HG02852 (cell line): ENCODE measurements around the gene TCF4.

ENCODE experiments used
- ATAC-seq: cut with Tn5 transposase; IDR thresholded peaks from one replicate; pipeline ENCODE4 v1.9.1; 2021; ENCODE audit warnings: mild to moderate bottlenecking, moderate library complexity; ENCODE audit not compliant: unreplicated experiment

TCF4 gene

DNA sequence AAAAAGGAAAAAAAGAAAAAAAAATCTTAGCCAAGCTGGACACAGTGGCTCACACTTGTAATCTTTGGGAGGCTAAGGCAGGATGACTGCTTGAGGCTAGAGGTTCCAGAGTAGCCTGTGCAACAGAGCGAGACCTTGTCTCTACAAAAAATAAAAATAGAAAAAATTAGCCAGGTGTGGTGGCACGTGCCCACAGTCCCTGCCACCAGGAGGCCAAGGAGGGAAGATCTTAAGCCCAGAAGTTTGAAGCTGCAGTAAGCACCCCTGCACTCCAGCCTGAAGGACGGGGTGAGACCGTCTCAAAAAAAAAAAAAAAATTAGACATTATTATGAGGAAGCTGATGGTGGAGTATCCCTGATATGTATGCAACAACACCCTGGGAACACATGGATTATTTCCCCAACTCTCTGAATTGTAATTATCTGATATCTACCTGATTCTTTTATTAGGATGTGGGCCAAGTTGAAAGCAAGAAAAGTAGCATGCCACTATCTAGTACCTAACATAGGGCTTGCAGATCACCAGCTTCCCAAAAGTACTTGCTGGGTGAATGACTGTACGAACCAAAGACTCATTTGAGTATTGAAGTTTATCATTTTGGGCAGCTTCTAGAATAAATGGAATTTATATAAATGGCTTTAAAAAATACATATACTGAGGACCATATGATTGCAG lies 140.9 kb downstream of the TCF4 start:
- ATAC-seq = no peak

DNA sequence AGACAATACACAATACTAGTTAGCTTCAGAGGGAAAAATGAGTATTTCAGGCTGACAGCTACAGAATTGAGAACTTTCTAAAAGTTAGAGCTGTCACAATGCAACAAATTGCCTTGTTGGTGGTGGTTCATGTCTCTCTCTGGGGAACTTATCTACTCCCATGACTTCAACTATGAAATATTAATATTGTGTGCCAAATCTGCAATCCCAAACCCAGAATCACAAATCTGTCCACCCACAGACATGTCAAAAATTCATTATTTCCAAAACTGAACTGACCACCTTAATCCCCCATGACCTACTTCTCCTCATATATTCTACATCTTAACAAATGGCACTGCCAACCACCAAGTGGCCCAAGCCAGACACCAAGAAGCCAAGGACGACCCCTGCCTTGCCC lies 143.5 kb downstream of the TCF4 start:
- no peak for ATAC-seq

DNA sequence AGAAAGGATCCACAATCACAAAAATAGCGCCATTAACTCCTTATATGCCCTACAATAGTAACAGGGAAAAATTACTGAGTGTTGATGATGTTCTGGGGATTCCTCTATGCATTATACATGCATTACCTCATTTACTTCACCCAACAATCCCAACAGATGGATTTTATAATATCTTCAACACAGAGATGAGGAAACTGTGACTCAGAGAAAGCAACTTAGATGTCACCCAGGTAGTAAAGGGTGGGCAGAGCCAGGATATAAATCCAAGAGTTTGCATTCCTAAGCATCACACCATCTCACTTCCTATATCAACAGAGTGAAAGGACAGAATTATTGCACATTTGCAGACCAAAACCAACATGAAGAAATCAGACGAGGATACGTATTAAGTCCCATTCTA lies 144.2 kb downstream of the TCF4 start:
- ATAC-seq = no peak

DNA sequence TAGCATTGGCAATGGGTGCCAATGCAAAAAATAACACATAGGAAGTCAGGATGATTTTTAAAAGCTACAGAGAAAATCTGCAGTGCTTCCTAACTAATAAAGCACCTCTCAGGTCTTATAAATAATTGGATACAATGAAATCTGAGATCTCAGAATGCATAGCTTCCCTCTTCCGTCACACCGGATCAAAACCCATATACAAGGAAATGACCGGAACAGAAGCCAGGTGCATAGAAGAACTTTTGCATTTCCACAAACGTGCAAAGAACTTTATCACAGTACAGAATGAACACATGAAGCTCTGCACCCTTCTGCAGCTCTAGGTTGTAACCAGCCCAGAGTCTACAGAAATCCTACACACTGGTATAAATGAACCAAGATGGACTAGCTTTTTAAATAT lies 145.4 kb downstream of the TCF4 start:
- ATAC-seq = no peak

DNA sequence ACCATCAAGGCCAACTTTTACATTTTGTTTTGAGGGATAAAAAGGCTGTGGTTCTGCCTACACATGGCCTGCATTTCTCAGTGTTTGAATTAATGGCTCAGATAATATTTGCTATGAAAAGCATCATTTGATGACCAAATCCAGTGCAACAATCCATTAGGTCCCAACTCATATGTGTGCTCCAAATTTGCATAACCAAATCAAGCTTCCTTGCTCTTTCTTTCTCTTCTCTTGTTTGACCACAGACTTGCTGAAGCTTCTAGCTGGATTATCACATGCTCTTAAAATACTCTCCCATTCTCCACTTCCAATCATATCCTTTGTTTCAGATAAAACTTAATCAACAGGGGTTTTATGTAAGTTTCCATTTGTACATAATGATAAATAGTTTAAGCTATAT lies 147.0 kb downstream of the TCF4 start:
- ATAC-seq = no peak

DNA sequence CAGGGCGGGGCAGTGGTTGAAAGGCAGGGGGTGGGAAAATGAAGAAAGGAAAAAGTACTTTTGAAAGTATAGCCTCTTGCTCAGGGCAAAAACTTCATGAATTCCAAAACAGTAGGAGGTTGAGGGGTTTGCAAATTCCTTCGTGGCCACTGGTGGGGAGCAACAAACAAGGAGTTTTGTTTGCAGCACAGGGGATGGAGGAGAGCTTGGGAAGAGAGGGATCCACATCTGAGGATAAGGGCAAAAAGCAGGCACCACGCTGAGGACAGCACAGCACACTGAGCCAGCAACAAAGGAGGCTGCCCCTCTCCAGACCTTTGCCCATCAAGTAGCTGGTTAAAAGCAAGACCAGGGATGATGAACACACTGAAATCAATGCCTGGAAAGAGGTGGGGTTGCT lies 148.9 kb downstream of the TCF4 start:
- ATAC-seq = no peak

DNA sequence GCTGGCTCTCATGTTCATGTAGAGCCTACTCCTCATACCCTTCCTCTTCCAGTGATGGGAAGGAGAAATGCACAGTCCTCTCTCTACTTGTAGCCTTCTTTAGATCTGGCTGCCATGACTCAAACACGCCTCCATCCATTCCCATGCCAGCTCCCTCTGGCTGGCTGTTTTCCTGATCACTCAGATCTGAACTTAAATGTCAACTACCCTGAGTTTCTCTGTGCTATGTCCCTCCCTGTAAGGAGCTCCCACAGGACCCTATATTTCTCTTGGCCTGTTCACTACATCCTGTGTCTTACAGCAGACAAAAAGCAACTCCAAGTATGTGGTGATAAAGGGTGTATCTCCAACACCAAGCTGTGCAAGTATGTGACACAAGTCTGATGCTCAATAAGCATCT lies 152.4 kb downstream of the TCF4 start:
- ATAC-seq = no peak

DNA sequence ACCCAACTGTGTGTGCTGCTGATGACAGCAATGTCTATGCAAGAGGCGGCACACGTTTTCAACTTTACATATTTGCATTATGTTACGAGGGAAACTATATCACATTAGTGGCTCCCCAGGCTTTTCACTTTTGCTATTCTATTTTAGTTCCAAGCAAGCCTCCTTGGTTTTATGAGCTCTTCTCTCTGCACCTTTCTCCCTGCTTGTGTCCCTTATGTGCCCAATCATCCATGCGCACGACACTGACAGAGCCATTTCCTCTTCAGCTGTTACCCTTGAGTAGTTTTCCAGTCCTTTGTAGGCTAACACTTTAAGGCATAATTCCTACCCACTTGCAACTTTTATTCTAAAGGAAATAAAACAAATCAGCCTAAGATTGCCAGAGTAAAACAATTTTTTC lies 154.3 kb downstream of the TCF4 start:
- no peak for ATAC-seq

DNA sequence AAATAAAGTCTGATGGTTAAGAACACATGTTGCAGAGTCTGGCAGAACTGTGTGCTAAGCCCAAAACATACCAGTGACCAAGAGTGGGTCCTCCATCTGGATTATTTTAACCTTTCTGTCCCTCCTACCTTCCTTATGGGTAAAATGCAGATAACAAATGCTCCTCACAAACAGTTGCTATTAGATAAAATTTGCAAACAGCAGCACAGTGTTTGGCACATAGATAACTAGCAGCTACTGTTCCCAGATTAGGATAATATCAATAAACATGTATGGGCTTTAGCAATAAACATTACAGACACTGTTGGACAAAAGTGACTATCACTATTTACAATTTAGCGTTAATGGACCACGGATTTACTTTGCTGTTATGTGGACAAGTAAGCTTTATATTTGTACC lies 154.9 kb downstream of the TCF4 start:
- no peak for ATAC-seq

DNA sequence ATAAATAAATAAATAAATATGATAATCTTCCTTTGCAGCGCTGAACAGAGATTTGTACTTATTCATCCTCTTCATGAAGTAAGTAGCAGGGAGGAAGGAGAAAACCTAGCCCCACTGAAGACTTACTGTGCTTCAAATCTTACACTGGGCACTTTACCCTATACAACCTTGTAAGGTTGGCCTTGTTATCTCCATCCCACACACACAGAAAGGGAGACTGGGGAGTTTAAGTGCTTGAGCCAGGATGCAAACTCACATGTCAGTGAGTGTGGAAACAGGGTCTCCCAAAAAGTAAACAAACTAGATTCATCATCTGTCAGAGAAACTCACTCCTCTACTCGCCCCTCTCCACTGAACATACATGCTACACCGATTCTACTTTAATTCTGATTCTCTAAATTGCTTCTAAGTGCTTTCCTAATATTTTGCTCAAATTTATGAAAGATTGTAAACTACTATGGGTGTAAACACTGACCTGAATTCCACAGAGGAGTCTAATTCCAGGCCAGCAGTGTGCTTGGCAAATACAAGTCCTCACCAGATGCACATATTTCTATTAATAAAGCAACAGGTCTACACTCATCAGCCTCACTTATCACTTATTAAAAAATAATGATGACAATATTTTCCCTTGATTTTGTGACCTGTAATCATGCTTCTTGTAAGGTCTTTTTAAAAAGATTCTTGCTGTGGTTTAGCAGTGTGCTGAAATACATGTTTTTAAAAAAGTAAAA lies 155.5 kb downstream of the TCF4 start:
- ATAC-seq = no peak

DNA sequence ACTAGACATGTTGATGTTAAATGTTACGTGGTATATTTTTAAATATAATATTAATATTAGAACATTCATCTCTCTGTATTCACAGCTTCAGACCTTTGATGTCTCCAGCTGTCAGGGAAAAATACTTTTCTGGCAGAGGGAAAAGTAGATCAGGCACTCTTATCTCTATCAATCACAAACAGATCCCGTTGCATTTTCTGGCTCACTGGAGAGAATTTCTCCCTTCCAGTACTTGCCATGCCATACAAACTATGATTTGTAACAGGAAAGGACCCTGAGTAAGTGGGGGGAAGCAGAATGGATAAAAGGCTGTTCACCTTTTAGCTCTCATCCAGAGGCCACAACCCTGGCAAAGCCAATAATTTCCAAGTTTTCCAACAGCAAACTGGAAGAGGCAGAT lies 158.0 kb downstream of the TCF4 start:
- ATAC-seq = no peak

DNA sequence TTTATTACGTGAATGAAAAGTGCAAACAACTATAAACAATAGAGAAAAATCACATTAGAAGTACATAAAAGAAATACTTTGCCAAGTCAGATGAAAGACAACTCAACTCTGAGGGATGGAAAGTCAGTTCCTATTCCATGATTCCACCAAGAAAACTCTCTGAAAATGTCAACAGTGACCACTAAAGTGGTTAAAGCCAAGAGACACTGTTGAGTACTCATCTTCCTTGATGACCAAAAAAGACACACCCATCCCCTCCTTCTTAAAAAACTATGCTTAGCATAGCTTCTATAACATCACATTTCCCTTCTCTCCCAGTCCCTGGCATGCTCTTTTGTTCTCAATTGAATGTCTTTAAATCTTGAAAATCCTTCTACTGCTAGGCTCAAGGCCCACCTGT lies 160.0 kb downstream of the TCF4 start:
- no peak for ATAC-seq

DNA sequence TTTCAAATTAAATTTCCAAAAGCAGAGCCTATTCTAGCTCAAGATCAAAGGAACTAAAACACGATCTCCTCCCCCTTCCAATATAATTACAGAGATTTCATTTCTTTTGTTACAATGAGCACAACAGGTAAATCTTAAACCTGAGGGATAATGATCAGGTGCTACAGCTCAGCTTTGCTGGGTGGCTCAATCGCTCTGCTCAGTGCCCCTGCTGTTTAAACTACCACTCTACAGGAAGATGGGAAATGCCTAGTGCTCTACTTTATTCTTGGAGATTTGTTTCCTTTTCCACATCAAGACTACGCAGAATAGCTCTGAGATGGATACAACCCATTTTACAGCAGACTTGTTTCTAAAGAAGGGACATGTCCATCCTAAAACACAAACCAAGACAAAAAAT lies 162.3 kb downstream of the TCF4 start:
- no peak for ATAC-seq

DNA sequence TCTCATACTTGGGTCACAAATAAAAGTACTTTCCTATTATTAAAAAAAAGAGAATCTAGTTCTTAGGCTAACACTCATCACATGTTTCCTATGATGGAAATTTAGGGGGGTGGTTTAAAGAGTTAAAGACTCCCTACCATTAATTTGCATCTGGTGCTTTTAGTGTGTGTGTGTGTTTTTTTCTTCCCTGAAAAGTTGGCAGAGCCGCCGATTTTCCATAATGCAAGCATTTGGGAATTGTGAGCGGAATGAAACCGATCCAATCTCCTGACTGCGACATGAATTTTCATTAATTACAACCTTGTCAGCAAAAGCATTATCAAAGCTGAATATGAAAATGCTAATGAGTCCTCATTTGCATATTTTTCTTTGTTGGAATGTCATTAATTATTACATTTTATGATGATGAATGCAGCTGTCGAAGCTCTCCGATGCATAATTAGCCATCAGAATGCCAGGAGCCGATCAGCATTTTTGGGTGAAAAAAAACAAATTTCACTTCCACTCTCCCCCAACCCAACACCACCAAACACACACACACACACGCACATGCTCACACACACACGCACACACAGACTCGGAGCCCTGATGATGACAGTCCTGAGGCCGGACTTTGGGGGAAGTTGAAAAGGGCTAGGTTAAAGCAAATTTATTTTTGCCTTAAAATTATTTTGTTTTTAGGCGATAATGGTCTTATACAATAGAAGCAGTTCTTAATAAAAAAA lies 165.4 kb downstream of the TCF4 start:
- no peak for ATAC-seq

DNA sequence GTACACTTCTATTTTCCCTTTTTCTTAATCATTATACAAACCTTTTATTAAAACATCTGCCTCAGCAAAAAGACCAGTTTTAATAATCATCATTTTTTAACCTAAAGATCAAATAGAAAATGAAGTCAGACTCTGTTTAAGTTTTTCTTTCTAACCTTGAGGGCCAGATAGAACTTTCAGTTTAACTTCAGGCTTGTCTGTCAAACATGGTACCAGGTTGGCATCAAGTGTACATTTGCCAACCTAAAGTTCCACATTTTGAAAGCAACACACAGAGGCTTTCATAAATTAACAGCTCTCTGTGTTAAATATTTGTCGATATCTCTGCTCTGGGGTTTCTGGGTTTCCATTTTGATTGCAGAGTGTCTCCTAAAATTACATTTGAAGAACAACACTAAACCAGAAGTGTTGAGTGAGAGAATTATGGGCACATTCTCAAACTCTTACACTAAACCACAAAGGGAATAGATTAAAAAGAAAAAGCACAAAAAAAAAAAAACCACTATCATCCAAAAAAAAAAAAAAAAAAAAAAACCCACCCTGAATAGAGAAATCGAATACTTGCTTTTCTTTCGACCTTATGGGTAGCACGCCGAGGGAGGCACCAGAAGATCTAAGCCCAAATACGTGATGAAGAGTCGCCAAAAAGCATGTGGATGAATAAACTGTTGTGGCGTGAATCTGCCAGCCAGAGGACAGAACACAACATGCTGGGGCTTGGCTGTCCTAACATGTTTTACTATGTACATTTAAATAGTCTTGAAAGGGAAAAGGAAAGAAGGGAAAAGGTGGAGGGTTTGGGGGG lies 166.2 kb downstream of the TCF4 start:
- no peak for ATAC-seq

DNA sequence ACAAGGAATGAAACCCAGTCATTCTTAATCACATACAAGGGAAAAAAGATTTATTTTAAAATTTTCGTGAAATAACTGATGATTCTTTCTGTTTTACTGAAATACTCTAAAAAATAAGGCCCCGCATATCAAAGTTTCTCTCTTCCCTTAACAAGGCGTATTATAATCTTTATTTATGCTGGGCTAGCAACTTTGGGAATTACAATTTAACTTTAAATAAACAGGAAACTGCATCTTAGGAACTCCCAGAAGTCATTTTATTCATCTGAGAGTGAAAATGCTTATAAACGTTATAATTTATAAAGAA lies 166.7 kb downstream of the TCF4 start:
- ATAC-seq = no peak

DNA sequence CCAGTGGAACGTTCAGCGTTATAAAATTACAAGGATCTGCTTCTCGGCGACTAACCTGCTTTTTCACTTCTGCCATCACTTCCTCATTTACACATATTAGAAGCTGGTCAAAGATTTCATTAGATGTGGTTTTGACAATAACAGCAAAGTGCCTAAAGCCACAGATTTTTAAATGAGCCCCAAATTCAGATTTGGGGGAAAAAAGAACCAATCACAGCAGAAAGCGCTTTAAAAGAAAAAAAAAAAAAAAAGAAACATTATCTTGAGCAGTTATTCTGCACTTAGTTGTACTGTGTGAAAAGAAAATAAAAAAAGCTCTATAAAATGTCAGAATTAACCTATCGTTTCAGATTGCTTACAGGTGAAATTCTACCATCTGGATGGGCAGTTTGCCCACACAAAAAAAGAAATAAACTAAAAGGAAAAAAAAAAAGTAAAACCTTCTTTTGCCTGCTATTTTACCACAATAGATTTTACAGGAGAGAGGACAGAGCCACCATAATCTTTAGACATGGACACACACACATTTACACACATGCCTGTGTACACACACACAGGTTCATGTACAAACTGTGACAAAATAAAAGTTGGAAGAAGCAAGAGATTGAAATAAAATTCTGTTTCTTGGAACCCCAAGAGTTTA lies 167.2 kb downstream of the TCF4 start:
- peak; percentile 76 for ATAC-seq

DNA sequence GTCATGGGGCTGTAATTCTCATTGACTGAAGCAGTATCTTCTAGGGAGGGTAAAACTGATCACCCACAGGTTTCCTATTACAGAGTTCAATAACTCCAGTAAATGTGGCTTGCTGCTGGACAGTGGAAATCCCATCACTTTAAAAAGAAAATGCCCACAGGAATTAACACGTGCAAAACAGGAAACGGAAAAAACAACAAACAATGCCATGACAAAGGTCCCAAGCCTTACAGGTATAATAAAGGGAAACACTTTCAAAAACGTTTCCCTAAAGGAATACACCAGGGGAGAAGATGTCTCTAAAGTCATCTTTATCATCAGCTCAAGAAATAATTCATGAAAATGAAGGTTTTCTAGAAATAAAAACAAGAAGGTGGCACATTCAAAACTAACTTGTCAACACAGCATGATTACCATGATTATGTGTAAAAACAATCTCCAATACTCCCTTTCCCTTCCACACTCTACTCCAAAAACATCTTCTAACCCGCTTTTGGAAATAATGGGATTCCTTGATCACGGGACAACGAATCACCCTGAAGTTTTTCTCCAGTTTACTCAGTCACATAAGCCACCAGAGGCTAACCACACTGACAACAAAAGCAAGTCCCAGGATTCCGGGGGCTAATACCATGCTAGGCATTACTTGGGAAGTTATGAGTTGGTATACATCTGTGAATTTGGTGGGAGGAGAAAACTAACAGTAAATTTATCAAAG lies 167.9 kb downstream of the TCF4 start:
- ATAC-seq = no peak

DNA sequence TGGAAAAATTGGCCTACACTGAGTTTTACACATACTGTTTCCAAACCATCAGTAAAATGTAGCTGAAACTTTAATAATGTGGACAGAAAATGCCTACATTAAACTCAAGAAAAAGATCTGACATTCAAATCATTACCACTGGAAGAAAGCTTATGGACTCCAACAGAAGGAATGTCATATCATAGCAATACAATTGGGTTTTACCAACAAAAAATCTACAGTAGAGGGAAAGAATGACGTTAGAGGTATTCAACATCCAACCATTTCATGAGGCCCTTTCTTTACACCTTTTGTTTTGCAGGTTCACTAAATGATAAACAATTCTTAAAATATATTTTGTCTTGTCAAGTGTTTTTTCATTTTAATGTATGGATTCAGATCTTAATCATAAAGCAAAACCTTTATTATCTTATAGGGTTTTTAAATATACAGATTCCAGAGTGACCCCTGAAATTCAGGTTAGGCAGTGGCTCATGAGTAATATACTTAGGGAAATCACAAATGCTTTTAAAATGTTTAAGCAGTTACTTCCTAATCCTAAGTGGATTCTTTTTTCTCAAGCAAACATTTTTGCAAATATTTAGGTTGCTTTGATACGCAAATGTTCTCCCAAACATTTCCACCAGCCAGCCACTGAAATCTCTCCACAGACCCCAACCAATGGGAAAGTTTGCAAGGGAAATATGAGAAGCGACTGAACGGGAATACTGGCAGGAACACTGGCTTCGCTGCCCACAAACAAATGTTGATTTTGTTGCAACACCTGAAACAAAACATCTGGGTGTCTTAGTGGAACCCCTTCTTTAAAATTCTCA lies 168.7 kb downstream of the TCF4 start:
- ATAC-seq = no peak

DNA sequence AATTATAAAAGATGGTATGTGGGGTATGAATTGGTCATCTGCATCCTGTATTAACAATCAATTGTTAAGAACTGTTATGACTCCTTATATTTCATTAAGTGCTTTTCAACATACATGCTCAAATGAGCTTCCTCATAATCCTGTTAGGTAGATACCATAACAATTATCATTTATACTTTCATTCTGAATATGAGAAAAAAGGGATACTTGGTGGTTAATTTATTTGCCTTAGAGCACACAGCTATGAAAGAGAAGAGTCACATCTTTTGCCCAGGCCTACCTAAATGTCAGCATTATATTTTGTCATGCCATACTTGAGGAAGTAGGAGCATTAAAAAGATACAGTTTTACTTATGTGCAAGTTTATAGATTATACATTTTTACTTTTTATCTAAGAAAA lies 169.6 kb downstream of the TCF4 start:
- no peak for ATAC-seq
